HG03521 (cell line): ENCODE measurements around the gene CDH13.

ENCODE experiments used
- ATAC-seq: cut with Tn5 transposase; IDR thresholded peaks from one replicate; pipeline ENCODE4 v1.9.1; 2021; ENCODE audit warnings: mild to moderate bottlenecking, moderate library complexity; ENCODE audit not compliant: unreplicated experiment

Gene CDH13

GRCh38 chr16:82735186-82735585 is 108.4 kb downstream of the CDH13 start:
- no peak for ATAC-seq

GRCh38 chr16:82735673-82736091 is 108.9 kb downstream of the CDH13 start:
- no peak for ATAC-seq

GRCh38 chr16:82736224-82736623 is 109.5 kb downstream of the CDH13 start:
- ATAC-seq: no peak

GRCh38 chr16:82738699-82739098 is 111.9 kb downstream of the CDH13 start:
- no peak for ATAC-seq

- ATAC-seq: no peak
These were observed 114.4 kb downstream of the CDH13 start for GRCh38 chr16:82741073-82741615.

- no peak for ATAC-seq
These were observed 118.2 kb downstream of the CDH13 start for GRCh38 chr16:82744958-82745357.

GRCh38 chr16:82748026-82748425 is 121.3 kb downstream of the CDH13 start:
- ATAC-seq: no peak

GRCh38 chr16:82750068-82750467 is 123.3 kb downstream of the CDH13 start:
- ATAC-seq: no peak

- no peak for ATAC-seq
These were observed 124.3 kb downstream of the CDH13 start for GRCh38 chr16:82751020-82751419.

- no peak for ATAC-seq
These were observed 125.4 kb downstream of the CDH13 start for GRCh38 chr16:82752172-82752571.

- ATAC-seq: no peak
These were observed 127.1 kb downstream of the CDH13 start for GRCh38 chr16:82753821-82754220.

- ATAC-seq: no peak
These were observed 128.1 kb downstream of the CDH13 start for GRCh38 chr16:82754716-82755513.

GRCh38 chr16:82755570-82756282 is 129.0 kb downstream of the CDH13 start:
- ATAC-seq: no peak

GRCh38 chr16:82756283-82756599 is 129.5 kb downstream of the CDH13 start:
- ATAC-seq: no peak

GRCh38 chr16:82758406-82758805 is 131.6 kb downstream of the CDH13 start:
- ATAC-seq: no peak

GRCh38 chr16:82758904-82759303 is 132.1 kb downstream of the CDH13 start:
- ATAC-seq: no peak

GRCh38 chr16:82761236-82761635 is 134.5 kb downstream of the CDH13 start:
- ATAC-seq: no peak

- no peak for ATAC-seq
These were observed 135.1 kb downstream of the CDH13 start for GRCh38 chr16:82761858-82762257.

- no peak for ATAC-seq
These were observed 136.6 kb downstream of the CDH13 start for GRCh38 chr16:82763371-82763770.

- ATAC-seq: no peak
These were observed 140.4 kb downstream of the CDH13 start for GRCh38 chr16:82767198-82767597.

GRCh38 chr16:82767808-82768207 is 141.0 kb downstream of the CDH13 start:
- no peak for ATAC-seq

- no peak for ATAC-seq
These were observed 143.1 kb downstream of the CDH13 start for GRCh38 chr16:82769845-82770244.
